HG03432 (cell line): ENCODE results near the gene SARM1.

Source experiments
- ATAC-seq: cut with Tn5 transposase; IDR thresholded peaks from one replicate; pipeline ENCODE4 v1.9.1; 2021; ENCODE audit warnings: mild to moderate bottlenecking, moderate library complexity; ENCODE audit not compliant: unreplicated experiment

SARM1 gene

GRCh38 chr17:28340374-28340773 lies 31.1 kb upstream of the SARM1 start:
- no peak for ATAC-seq

GRCh38 chr17:28341516-28341915 lies 30.0 kb upstream of the SARM1 start:
- no peak for ATAC-seq

GRCh38 chr17:28342313-28342712 lies 29.2 kb upstream of the SARM1 start:
- no peak for ATAC-seq

GRCh38 chr17:28343491-28343932 lies 28.0 kb upstream of the SARM1 start:
- ATAC-seq = no peak

- ATAC-seq = no peak
Measured at GRCh38 chr17:28344011-28344410, 27.5 kb upstream of the SARM1 start.

GRCh38 chr17:28344435-28344901 lies 27.0 kb upstream of the SARM1 start:
- ATAC-seq = no peak

- no peak for ATAC-seq
Measured at GRCh38 chr17:28345419-28346198, 25.9 kb upstream of the SARM1 start.

- no peak for ATAC-seq
Measured at GRCh38 chr17:28346199-28346580, 25.3 kb upstream of the SARM1 start.

- ATAC-seq = no peak
Measured at GRCh38 chr17:28346746-28347246, 24.7 kb upstream of the SARM1 start.

- no peak for ATAC-seq
Measured at GRCh38 chr17:28347261-28347891, 24.1 kb upstream of the SARM1 start.

GRCh38 chr17:28348979-28349378 lies 22.5 kb upstream of the SARM1 start:
- ATAC-seq = no peak

GRCh38 chr17:28350271-28350670 lies 21.2 kb upstream of the SARM1 start:
- no peak for ATAC-seq

- ATAC-seq = peak; percentile 97
Measured at GRCh38 chr17:28357061-28357900, 14.2 kb upstream of the SARM1 start, which contains the start of gene POLDIP2. TSS of gene POLDIP2 (minus strand) at chr17:28357527. CDS start at chr17:28357448, 79 bp downstream.

GRCh38 chr17:28357901-28358197 lies 13.6 kb upstream of the SARM1 start:
- ATAC-seq = no peak

GRCh38 chr17:28363186-28363585 lies 8.3 kb upstream of the SARM1 start:
- ATAC-seq = no peak

GRCh38 chr17:28363776-28364650 lies 7.5 kb upstream of the SARM1 start:
- no peak for ATAC-seq

- ATAC-seq = no peak
Measured at GRCh38 chr17:28364665-28365363, 6.7 kb upstream of the SARM1 start, which contains the start of gene SEBOX. TSS of gene SEBOX (minus strand) at chr17:28365199. CDS start at chr17:28365151, 48 bp downstream.

- no peak for ATAC-seq
Measured at GRCh38 chr17:28365487-28365886, 6.0 kb upstream of the SARM1 start.

GRCh38 chr17:28366605-28367004 lies 4.9 kb upstream of the SARM1 start:
- ATAC-seq = no peak
